Common myeloid progenitor, CD34-positive (primary cell): Measurements from ENCODE around the gene RTP3.
A peak's percentile ranks its signal among the peaks of the same experiment; 100 is the strongest.

Source experiments
- CTCF ChIA-PET: fragments of 350-600 bp; sonication (Branson Sonifier 250); formaldehyde crosslinking; loops from one replicate; lab custom pipeline; 2021; ENCODE audit warnings: antibody characterized with exemption; lab: Charles Lee
- POLR2A ChIA-PET: fragments of 350-600 bp; sonication (Branson Sonifier 250); formaldehyde crosslinking; loops from one replicate; lab custom pipeline; 2021; ENCODE audit warnings: antibody characterized with exemption; lab: Charles Lee
- DNase-seq, 3 donors: peaks; one replicate each; pipeline versions ENCODE4 v3.0.0 to v3.0.0-alpha.2; 2013
- H3K27ac ChIP-seq, 2 experiments: 1 replicate in 1 of 2; 2 replicates in 1 of 2; pipeline ENCODE4 v1.7.0; 2013; ENCODE audit warnings: inconsistent platforms in 2 of 2, low read length in 2 of 2, mild to moderate bottlenecking in 2 of 2, low read depth in 1 of 2, moderate library complexity in 1 of 2; ENCODE audit not compliant: severe bottlenecking in 2 of 2, insufficient read depth in 1 of 2, poor library complexity in 1 of 2
- H3K27me3 ChIP-seq, 5 experiments: replicated peaks in 2 of 5; 1 replicate in 3 of 5; 2 replicates in 2 of 5; pipeline versions ENCODE4 v1.6.1 to v1.7.0; 2013; ENCODE audit warnings: low read length in 4 of 5, mild to moderate bottlenecking in 2 of 5, moderate library complexity in 2 of 5, inconsistent platforms in 1 of 5; ENCODE audit not compliant: insufficient read depth in 5 of 5, control insufficient read depth in 4 of 5
- H3K36me3 ChIP-seq, 4 experiments: 1 replicate in 2 of 4; 2 replicates in 2 of 4; pipeline versions ENCODE4 v1.6.1 to v1.7.0; 2013; ENCODE audit warnings: low read length in 3 of 4, control low read depth in 1 of 4, mild to moderate bottlenecking in 1 of 4; ENCODE audit not compliant: control insufficient read depth in 4 of 4, insufficient read depth in 4 of 4
- H3K4me1 ChIP-seq, 4 experiments: 1 replicate in 3 of 4; 2 replicates in 1 of 4; pipeline versions ENCODE4 v1.6.1 to v1.7.1; 2013; ENCODE audit warnings: low read length in 3 of 4, mild to moderate bottlenecking in 3 of 4, control low read depth in 1 of 4, inconsistent platforms in 1 of 4, moderate library complexity in 1 of 4; ENCODE audit not compliant: control insufficient read depth in 4 of 4, insufficient read depth in 4 of 4; ENCODE audit errors: control extremely low read depth in 1 of 4
- H3K4me3 ChIP-seq, 7 experiments: 1 replicate in 4 of 7; 2 replicates in 3 of 7; pipeline versions ENCODE4 v1.5.1 to v1.7.0; 2013; ENCODE audit warnings: mild to moderate bottlenecking in 7 of 7, low read length in 6 of 7, moderate library complexity in 6 of 7, inconsistent platforms in 2 of 7, low read depth in 2 of 7, control low read depth in 1 of 7; ENCODE audit not compliant: insufficient read depth in 4 of 7, control insufficient read depth in 1 of 7; ENCODE audit errors: extremely low read depth in 1 of 7
- H3K9me3 ChIP-seq, 5 experiments: 1 replicate in 4 of 5; 2 replicates in 1 of 5; pipeline versions ENCODE4 v1.6.1 to v1.7.1; 2013; ENCODE audit warnings: low read length in 4 of 5, mild to moderate bottlenecking in 2 of 5, inconsistent platforms in 1 of 5, low read depth in 1 of 5, moderate library complexity in 1 of 5; ENCODE audit not compliant: control insufficient read depth in 4 of 5, insufficient read depth in 2 of 5; ENCODE audit errors: control extremely low read depth in 1 of 5
- WGBS: methylation state at CpG from one replicate; pipeline ENCODE4 v1.1.5; 2013; ENCODE audit not compliant: insufficient coverage; 5-methylcytosine and 5-hydroxymethylcytosine counted together

Gene RTP3

GRCh38 chr3:46463868-46464241 is 33.9 kb upstream of the RTP3 start:
- 83% methylated on average over 7 of the region's 8 CpGs for WGBS
- Histone ChIP-seq H3K9me3 (peaks cover 0 to 7% (median 0%) of the 10 kb centered on the region in 5 experiments), H3K27me3 (peaks cover 4 to 43% (median 34%) of the 10 kb centered on the region in 5 experiments), H3K4me1 (peaks cover 0 to 8% (median 7%) of the 10 kb centered on the region in 4 experiments), H3K27ac (no peak overlapping the region), H3K4me3 (no peak overlapping the region), H3K36me3 (no peaks in the 10 kb centered on the region)
- POLR2A ChIA-PET, result interaction anchor here (0.6 kb wide), 2 partner anchors 66 to 651 kb away, joined by 3 to 4 read pairs; no protein-coding TSS in a partner anchor
- CTCF ChIA-PET, result interaction anchor here (0.8 to 0.9 kb wide), 2 partner anchors 15 to 97 kb away, joined by 3 read pairs; no protein-coding TSS in a partner anchor
- DNase-seq, result no peak

GRCh38 chr3:46464326-46465195 is 33.2 kb upstream of the RTP3 start, which contains the start of gene LTF:
LTF (minus strand) TSS chr3:46464905; CDS start chr3:46464867, 38 bp downstream.
- H3K4me3 ChIP-seq, result peak within 1 kb of the TSS in 3 of 7 experiments; percentile 28 to 44 (median 32)
- H3K4me1 ChIP-seq, result peaks cover 0 to 8% (median 7%) of the 10 kb centered on the region in 4 experiments
- 17% methylated on average over 44 of the region's 44 CpGs for WGBS
- H3K9me3 ChIP-seq, result peaks cover 0 to 7% (median 0%) of the 10 kb centered on the region in 5 experiments
- ChIA-PET POLR2A (no interaction called here), CTCF (interaction anchor here (0.8 to 0.9 kb wide), 2 partner anchors 16 to 96 kb away, joined by 3 read pairs; no protein-coding TSS in a partner anchor)
- H3K27me3 ChIP-seq, result peaks cover 4 to 43% (median 34%) of the 10 kb centered on the region in 5 experiments
- H3K27ac ChIP-seq, result no peak within 1 kb of the TSS
- peak in 1 of 3 donors; percentile 20 for DNase-seq
- H3K36me3 ChIP-seq, result no peaks in the 10 kb centered on the region

- peaks cover 0 to 5% (median 0%) of the 10 kb centered on the region in 5 experiments for H3K9me3 ChIP-seq
- peaks cover 0 to 8% (median 7%) of the 10 kb centered on the region in 4 experiments for H3K4me1 ChIP-seq
- WGBS, result 72% methylated on average over 2 of the region's 2 CpGs
- no peak overlapping the region for H3K27ac ChIP-seq
- ChIA-PET POLR2A (no interaction called here), CTCF (no interaction called here)
- peak overlapping the region in 1 of 7 experiments; percentile 44 for H3K4me3 ChIP-seq
- no peak for DNase-seq
- peaks cover 4 to 43% (median 32%) of the 10 kb centered on the region in 5 experiments for H3K27me3 ChIP-seq
- H3K36me3 ChIP-seq, result no peaks in the 10 kb centered on the region
Observed at GRCh38 chr3:46465196-46465520, 32.6 kb upstream of the RTP3 start.

- Histone ChIP-seq H3K4me3 (no peak overlapping the region), H3K4me1 (peaks cover 0 to 8% (median 7%) of the 10 kb centered on the region in 4 experiments), H3K27me3 (peaks cover 4 to 43% (median 32%) of the 10 kb centered on the region in 5 experiments), H3K27ac (no peak overlapping the region), H3K9me3 (no peaks in the 10 kb centered on the region), H3K36me3 (no peaks in the 10 kb centered on the region)
- ChIA-PET POLR2A (no interaction called here), CTCF (no interaction called here)
- DNase-seq, result no peak
Observed at GRCh38 chr3:46466273-46466672, 31.5 kb upstream of the RTP3 start.

GRCh38 chr3:46466871-46467403 is 30.8 kb upstream of the RTP3 start:
- no peak overlapping the region for H3K27ac ChIP-seq
- no peak for DNase-seq
- H3K4me3 ChIP-seq, result no peak overlapping the region
- ChIA-PET POLR2A (no interaction called here), CTCF (no interaction called here)
- no peaks in the 10 kb centered on the region for H3K36me3 ChIP-seq
- peaks cover 4 to 43% (median 32%) of the 10 kb centered on the region in 5 experiments for H3K27me3 ChIP-seq
- no peaks in the 10 kb centered on the region for H3K9me3 ChIP-seq
- peaks cover 0 to 8% (median 7%) of the 10 kb centered on the region in 4 experiments for H3K4me1 ChIP-seq
- 83% methylated on average over 1 of the region's 1 CpG for WGBS

DNA sequence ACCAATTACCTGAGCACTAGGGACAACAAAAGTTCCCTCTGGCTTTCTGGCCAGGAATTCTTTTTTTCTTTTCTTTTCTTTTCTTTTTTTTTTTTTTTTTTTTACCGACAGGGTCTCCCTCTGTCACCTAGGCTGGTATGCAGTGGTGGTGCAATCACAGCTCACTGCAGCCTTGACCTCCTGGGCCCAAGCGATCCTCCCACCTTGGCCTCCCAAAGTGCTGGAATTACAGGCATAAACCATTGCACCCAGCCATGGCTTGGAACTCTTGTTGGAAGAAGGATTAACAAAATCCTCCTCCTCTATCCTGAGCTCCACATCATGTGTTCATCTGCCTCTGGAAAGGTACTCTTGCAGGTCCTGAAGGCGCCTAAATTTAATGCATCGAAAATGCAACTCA is 30.2 kb upstream of the RTP3 start:
- H3K27me3 ChIP-seq, result peaks cover 4 to 42% (median 30%) of the 10 kb centered on the region in 5 experiments
- WGBS, result 93% methylated on average over 3 of the region's 4 CpGs
- H3K4me1 ChIP-seq, result peaks cover 0 to 8% (median 7%) of the 10 kb centered on the region in 4 experiments
- H3K27ac ChIP-seq, result no peak overlapping the region
- no peaks in the 10 kb centered on the region for H3K9me3 ChIP-seq
- no peak overlapping the region for H3K4me3 ChIP-seq
- no peak for DNase-seq
- H3K36me3 ChIP-seq, result no peaks in the 10 kb centered on the region
- ChIA-PET POLR2A (no interaction called here), CTCF (no interaction called here)
